Keratinocyte (primary cell): ENCODE results near the gene KCNC4. TPM values are rescaled to one million over a fixed set of nuclear protein-coding genes. Genes with fewer than 3 reads are reported as not detected.
A peak's percentile ranks its signal among the peaks of the same experiment; 100 is the strongest.

Source experiments
- DNase-seq: peaks from one replicate; pipeline ENCODE4 v3.0.0-alpha.2; 2011; ENCODE audit warnings: low read depth, missing footprints, low spot score
- FAIRE-seq: peaks from 2 replicates; lab custom pipeline; 2011; peaks lifted over from hg19 to GRCh38; lab: Jason Lieb, UNC
- H2AFZ ChIP-seq: 2 replicates; pipeline ENCODE4 v1.6.0; 2012; ENCODE audit warnings: low read length, control low read depth, inconsistent platforms; ENCODE audit not compliant: control insufficient read depth
- H3K27ac ChIP-seq: 2 replicates; pipeline ENCODE4 v1.5.1; 2011; ENCODE audit warnings: low read length; ENCODE audit not compliant: control insufficient read depth, insufficient read depth
- H3K27me3 ChIP-seq: 3 replicates; pipeline ENCODE4 v1.6.0; 2011; ENCODE audit warnings: low read length; ENCODE audit not compliant: control insufficient read depth, insufficient read depth; ENCODE audit errors: extremely low read depth
- H3K36me3 ChIP-seq, 2 experiments: 2 replicates in 1 of 2; 3 replicates in 1 of 2; pipeline ENCODE4 v1.5.1; 2011; ENCODE audit warnings: low read length in 2 of 2, mild to moderate bottlenecking in 1 of 2; ENCODE audit not compliant: control insufficient read depth in 2 of 2, insufficient read depth in 2 of 2; ENCODE audit errors: extremely low read depth in 1 of 2
- H3K4me1 ChIP-seq: 3 replicates; pipeline ENCODE4 v1.5.1; 2011; ENCODE audit warnings: low read length; ENCODE audit not compliant: control insufficient read depth, insufficient read depth; ENCODE audit errors: extremely low read depth
- H3K4me2 ChIP-seq: 3 replicates; pipeline ENCODE4 v1.6.0; 2011; ENCODE audit warnings: low read depth, low read length; ENCODE audit not compliant: control insufficient read depth, insufficient read depth; ENCODE audit errors: extremely low read depth
- H3K4me3 ChIP-seq, 3 experiments: fragments of 200-600 bp in 1 of 3; sonication (generic) in 1 of 3; 2 replicates in 2 of 3; 3 replicates in 1 of 3; pipeline ENCODE4 v1.5.1; 2011 to 2016; ENCODE audit warnings: low read length in 3 of 3, mild to moderate bottlenecking in 3 of 3, control low read depth in 2 of 3, inconsistent platforms in 1 of 3, low read depth in 1 of 3, mixed read lengths in 1 of 3, mixed run types in 1 of 3, moderate library complexity in 1 of 3; ENCODE audit not compliant: control insufficient read depth in 2 of 3, insufficient read depth in 2 of 3; ENCODE audit errors: extremely low read depth in 1 of 3
- H3K79me2 ChIP-seq: 2 replicates; pipeline ENCODE4 v1.6.0; 2012; ENCODE audit warnings: low read length; ENCODE audit not compliant: control insufficient read depth, insufficient read depth
- H3K9ac ChIP-seq: 3 replicates; pipeline ENCODE4 v1.6.0; 2011; ENCODE audit warnings: low read length; ENCODE audit not compliant: control insufficient read depth, insufficient read depth; ENCODE audit errors: extremely low read depth
- H3K9me1 ChIP-seq: 3 replicates; pipeline ENCODE4 v1.6.0; 2011; ENCODE audit warnings: low read length; ENCODE audit not compliant: control insufficient read depth, insufficient read depth; ENCODE audit errors: extremely low read depth
- H3K9me3 ChIP-seq: 2 replicates; pipeline ENCODE4 v1.5.1; 2012; ENCODE audit warnings: low read depth, low read length; ENCODE audit not compliant: control insufficient read depth
- H4K20me1 ChIP-seq: 3 replicates; pipeline ENCODE4 v1.6.0; 2011; ENCODE audit warnings: low read length; ENCODE audit not compliant: control insufficient read depth, insufficient read depth; ENCODE audit errors: extremely low read depth
- EZH2 ChIP-seq: IDR thresholded peaks from one replicate; pipeline ENCODE4 v1.6.1; 2012; ENCODE audit warnings: inconsistent platforms, mild to moderate bottlenecking, low read length, moderate library complexity
- dilution Hi-C: fragments of 300-500 bp; cut with MboI; formaldehyde crosslinking; loops from one replicate; pipeline ENCODE4 v1.7.0; 2020; ENCODE audit warnings: low sequenced_read_pairs; ENCODE audit not compliant: extremely low pct_ligation_motif_present
- polyA plus RNA-seq, 5 experiments: library from polyadenylated mRNA; depleted of rRNA in 3 of 5; stranded (reverse) in 3 of 5; stranded (forward) in 1 of 5; unstranded in 1 of 5; fragments of >200 nt; gene quantifications; 1 replicate in 1 of 5; 2 replicates in 3 of 5; 3 replicates in 1 of 5; pipeline versions ENCODE4 v1.2.1 to v1.2.3, GENCODE V29; 2011 to 2012; ENCODE audit warnings: missing spikeins in 2 of 5, low read depth in 1 of 5, low replicate concordance in 1 of 5
- small RNA-seq, 3 experiments: library from RNA; depleted of rRNA; stranded (forward); fragments of <200 nt; gene quantifications; one replicate each; pipeline ENCODE3, GENCODE V24; 2012; ENCODE audit warnings: low read depth in 3 of 3, low replicate concordance in 1 of 3; ENCODE audit not compliant: insufficient read length in 3 of 3

The KCNC4 gene
- polyA plus RNA-seq, 1 donor (not counting 4 experiments of a cell fraction or from before 2014, with no cell fraction given) = 1.3 TPM

- peak overlapping the region; percentile 6 for H3K27ac ChIP-seq
- H3K9ac ChIP-seq = no peak overlapping the region
- no peaks in the 10 kb centered on the region for H3K9me3 ChIP-seq
- H2AFZ ChIP-seq = peak overlapping the region; percentile 66
- peaks cover 18% of the 10 kb centered on the region for H3K4me1 ChIP-seq
- peak overlapping the region in 2 of 3 experiments; percentile 7 to 24 for H3K4me3 ChIP-seq
- H3K27me3 ChIP-seq = no peaks in the 10 kb centered on the region
- DNase-seq (no peak), FAIRE-seq (peak; percentile 92)
- no peaks in the 10 kb centered on the region for H3K9me1 ChIP-seq
- H3K4me2 ChIP-seq = peak overlapping the region; percentile 73
- H3K79me2 ChIP-seq = no peaks in the 10 kb centered on the region
- TF ChIP-seq EZH2 = no peak
- no peaks in the 10 kb centered on the region for H4K20me1 ChIP-seq
- H3K36me3 ChIP-seq = no peaks in the 10 kb centered on the region
- dilution Hi-C loops = no loop called here
Observed at GRCh38 chr1:110259770-110260169, 49.7 kb downstream of the KCNC4 start.

Small RNA genes lying within 50 kb of the gene (small RNA-seq; reads per million reads assigned to genes)
- gene AL137790.1 = 0 reads per million in 3 experiments

Other genes with a start within 250 kb of the KCNC4 start
- gene AHCYL1, start 225.5 kb upstream of the KCNC4 start, polyA plus RNA-seq = 50.2 to 64.8 TPM (median 61.6 TPM) in 3 replicates
- gene STRIP1, start 175.7 kb upstream of the KCNC4 start, polyA plus RNA-seq = 24.6 to 31.8 TPM (median 28.9 TPM) in 3 replicates
- gene ALX3, start 139.6 kb upstream of the KCNC4 start, polyA plus RNA-seq = not detected in 3 replicates
- not detected in 3 replicates for gene UBL4B, start 97.9 kb upstream of the KCNC4 start, polyA plus RNA-seq
- gene SLC6A17, start 59.8 kb upstream of the KCNC4 start, polyA plus RNA-seq = 0.07 to 0.25 TPM (median 0.13 TPM) in 3 replicates
- gene RBM15, start 129.1 kb downstream of the KCNC4 start, polyA plus RNA-seq = 10.0 to 13.8 TPM (median 10.7 TPM) in 3 replicates
- gene SLC16A4, start 180.7 kb downstream of the KCNC4 start, polyA plus RNA-seq = 0.36 to 0.92 TPM (median 0.81 TPM) in 3 replicates
- gene LAMTOR5, start 197.4 kb downstream of the KCNC4 start, polyA plus RNA-seq = 265 to 477 TPM (median 365 TPM) in 3 replicates
- not detected in 3 replicates for gene PROK1, start 240.8 kb downstream of the KCNC4 start, polyA plus RNA-seq